ENCODE data around the gene UBAC2.

DNA sequence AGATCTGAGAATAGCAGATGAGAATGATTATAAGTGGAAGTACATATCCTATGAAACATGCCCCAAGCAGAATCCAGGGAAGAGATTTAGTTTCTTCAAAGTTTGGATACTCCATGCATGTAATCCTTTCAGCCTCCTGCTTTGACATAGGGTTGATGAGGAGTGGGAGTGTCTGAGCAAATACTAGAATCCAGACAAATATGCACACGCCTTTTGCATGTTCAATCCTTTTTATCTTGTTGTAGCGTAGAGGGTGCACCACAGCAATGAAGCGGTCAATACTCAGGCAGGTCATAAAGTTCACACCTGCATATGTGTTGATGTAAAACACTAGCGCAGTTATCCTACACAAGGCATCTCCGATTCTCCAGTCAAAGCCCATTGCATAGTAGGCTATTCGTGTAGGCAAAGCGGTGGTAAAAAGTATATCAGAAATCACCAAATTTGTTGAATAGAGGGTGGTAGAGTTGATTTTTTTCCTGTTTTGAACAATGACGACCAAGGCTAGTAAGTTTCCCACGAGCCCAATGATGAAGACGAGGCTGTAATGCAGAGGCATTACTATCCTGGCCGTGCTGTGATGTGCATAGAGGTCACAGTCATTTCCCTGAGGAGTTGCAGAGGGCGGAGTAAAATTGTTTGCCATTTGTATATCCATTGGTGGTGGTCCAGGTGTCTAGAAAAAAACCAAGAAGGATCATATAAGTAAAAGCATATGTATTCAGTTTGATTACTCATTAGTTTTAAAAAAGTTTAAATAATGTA, 95.0 kb downstream of the UBAC2 start:
- TF ChIP-seq, protein P1, sequence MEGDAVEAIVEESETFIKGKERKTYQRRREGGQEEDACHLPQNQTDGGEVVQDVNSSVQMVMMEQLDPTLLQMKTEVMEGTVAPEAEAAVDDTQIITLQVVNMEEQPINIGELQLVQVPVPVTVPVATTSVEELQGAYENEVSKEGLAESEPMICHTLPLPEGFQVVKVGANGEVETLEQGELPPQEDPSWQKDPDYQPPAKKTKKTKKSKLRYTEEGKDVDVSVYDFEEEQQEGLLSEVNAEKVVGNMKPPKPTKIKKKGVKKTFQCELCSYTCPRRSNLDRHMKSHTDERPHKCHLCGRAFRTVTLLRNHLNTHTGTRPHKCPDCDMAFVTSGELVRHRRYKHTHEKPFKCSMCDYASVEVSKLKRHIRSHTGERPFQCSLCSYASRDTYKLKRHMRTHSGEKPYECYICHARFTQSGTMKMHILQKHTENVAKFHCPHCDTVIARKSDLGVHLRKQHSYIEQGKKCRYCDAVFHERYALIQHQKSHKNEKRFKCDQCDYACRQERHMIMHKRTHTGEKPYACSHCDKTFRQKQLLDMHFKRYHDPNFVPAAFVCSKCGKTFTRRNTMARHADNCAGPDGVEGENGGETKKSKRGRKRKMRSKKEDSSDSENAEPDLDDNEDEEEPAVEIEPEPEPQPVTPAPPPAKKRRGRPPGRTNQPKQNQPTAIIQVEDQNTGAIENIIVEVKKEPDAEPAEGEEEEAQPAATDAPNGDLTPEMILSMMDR (IDR thresholded peaks at IDR 0.05), result no peak
- TF ChIP-seq EZH2 (IDR thresholded peaks at IDR 0.05), result no peak
- TF ChIP-seq EZH2phosphoT487 (IDR thresholded peaks at IDR 0.05), result no peak

Measured in neural progenitor cell (in vitro differentiated cells).